GM03348 (cell line): Measurements from ENCODE around the gene SYTL4.

Source experiments
- DNase-seq: peaks from one replicate; pipeline ENCODE4 v3.0.0; 2012; ENCODE audit warnings: low spot score

SYTL4 gene

GRCh38 chrX:100648458-100649417 lies 83.2 kb downstream of the SYTL4 start:
- peak; percentile 35 for DNase-seq

- DNase-seq: no peak
Observed at GRCh38 chrX:100647739-100648138, 84.2 kb downstream of the SYTL4 start.

- DNase-seq: peak; percentile 20
Observed at GRCh38 chrX:100647095-100647494, 84.8 kb downstream of the SYTL4 start.

- DNase-seq: no peak
Observed at GRCh38 chrX:100645106-100645505, 86.8 kb downstream of the SYTL4 start.

GRCh38 chrX:100643956-100644860 lies 87.7 kb downstream of the SYTL4 start, which contains the start of gene SRPX2:
Gene SRPX2 (plus strand): TSS chrX:100644199. CDS start chrX:100646323, 2,124 bp downstream.
- peak; percentile 54 for DNase-seq

- no peak for DNase-seq
Observed at GRCh38 chrX:100643212-100643611, 88.7 kb downstream of the SYTL4 start.

- DNase-seq: no peak
Observed at GRCh38 chrX:100642290-100642689, 89.6 kb downstream of the SYTL4 start.

- DNase-seq: peak; percentile 88
Observed at GRCh38 chrX:100636321-100636991, 95.5 kb downstream of the SYTL4 start, which contains the start of gene TSPAN6. Gene TSPAN6 (minus strand): TSS chrX:100636806. CDS start chrX:100636694, 112 bp downstream.

- no peak for DNase-seq
Observed at GRCh38 chrX:100635989-100636320, 96.0 kb downstream of the SYTL4 start.

- DNase-seq: no peak
Observed at GRCh38 chrX:100635040-100635439, 96.9 kb downstream of the SYTL4 start.

- no peak for DNase-seq
Observed at GRCh38 chrX:100625985-100626491, 105.9 kb downstream of the SYTL4 start.
